ENCODE results near the gene CCDC134.

Gene CCDC134
- total RNA-seq, result 4.6 to 28.8 (median 18.3) reads per million in 17 experiments

DNA sequence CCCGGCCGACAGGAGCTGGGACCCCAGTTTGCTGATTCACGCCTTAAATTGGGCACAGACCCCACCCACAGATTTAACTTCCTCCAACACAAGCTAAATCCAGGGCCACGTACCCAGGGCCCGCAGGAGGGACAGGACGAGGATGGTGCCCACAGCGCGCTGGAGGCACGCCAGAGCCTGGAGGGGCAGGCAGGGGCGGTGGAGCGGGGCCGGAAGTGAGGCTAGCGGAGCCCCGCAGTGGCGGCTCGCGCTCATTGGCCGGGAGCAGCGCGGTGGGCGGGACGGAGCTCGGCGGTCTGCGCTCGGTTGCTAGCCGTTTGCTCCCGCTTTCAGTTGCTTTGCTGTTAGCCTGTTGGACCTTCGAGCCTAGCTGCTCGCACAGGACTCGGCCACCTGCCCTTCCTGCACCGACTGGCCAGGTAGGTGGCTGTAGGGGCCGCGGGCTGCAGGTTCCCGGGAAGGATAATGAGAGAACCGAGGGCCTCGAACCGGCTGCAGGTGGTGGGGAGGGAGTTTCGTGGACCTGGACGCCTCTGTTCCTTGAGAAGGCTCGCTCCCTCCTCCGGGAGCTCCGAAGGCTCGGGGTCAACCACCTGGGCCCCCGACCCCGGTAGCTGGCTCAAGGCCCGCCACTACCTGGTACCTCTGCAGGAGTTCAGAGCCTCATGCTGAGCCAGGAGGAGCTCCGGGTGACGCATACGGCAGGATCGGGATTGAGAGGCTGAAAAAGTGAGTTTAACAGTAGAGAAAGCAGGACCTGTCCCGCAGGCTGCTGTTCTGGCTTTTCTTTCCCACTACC lies at the start of gene CCDC134:
TSS of gene CCDC134 (plus strand) at position 332 of the 799 bp plus-strand sequence. CDS start 8,212 bp downstream, outside the sequence.
- DNase-seq, result peak; percentile 93 to 97 (median 96)

DNA sequence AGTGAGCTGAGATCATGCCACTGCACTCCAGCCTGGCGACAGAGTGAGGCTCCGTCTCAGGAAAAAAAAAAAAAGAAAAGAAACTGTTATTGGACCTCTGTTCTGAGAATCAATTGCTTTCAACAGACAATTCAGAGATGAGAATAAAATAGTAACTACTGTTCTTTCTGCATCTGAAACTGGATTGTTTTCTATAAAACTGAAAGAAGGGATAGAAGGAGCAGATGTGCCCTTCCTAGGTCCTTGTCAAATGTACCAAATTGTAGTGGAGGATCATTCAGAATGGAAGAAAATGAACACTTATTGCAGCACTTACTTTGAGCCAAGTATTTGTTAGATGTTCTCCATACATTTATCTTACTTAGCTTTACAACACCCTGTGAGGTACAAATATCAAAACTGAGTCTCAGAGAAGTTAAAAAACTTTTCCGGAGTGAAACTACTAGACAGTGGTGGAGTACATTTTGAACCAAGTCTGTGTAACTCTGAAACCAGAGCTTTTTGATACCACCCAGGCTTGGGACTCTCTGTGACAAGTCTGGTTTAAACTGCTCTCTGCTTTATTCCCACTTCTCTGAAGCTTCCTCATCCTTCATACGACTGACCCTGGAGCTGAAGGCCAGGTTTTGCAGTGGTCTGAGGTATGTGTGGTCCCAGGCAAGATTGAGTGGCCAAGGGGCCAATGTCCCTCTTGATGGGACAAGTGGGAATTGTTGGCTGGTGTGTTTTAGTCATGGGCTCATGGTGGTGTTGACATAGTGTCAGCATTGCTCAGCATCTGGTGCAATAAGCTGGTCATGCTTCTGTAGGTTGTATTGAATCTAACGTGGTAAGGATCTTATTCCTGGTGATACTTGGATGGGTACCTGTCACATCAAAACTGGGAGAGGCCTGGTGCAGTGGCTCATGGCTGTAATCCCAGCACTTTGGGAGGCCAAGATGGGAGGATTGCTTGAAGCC lies 48.2 kb upstream of the CCDC134 start:
- peak; percentile 53 to 69 (median 64) for DNase-seq

DNA sequence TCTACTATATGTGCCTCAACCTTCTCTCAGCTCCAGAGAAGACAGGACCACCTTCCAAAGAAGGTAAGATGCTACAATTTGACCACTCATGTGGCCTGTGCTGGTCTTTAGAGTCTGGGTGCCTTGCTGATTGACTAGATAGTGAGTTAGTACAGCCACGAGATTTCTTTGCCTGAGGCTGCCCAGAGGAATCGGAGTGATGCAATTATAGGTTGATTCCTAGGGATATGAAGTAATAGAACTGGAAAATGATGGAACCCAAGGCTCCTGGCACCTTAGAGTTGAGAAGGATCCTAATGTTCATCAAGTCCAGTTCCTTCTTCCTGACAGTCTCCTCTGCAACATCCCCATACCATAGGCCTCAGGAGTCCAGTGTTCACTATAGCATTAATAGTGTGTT lies 46.5 kb upstream of the CCDC134 start:
- DNase-seq, result no peak

DNA sequence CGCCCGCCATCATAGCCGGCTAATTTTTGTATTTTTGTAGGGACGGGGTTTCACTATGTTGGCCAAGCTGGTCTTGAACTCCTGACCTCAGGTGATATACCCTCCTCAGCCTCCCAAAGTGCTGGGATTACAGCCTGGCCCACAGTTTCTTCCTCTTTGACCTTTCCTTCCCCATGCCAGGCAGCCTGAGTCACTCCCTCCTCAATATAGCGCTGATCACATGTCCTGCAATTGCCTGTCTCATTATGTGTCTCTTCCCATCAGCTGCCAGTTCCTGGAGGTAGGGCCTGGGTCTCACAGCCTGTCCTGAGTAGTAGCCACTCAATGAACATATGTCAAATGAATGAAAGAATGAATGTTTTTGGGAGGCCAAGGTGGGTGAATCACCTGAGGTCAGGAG lies 43.0 kb upstream of the CCDC134 start:
- DNase-seq, result peak; percentile 54 to 72 (median 68)

DNA sequence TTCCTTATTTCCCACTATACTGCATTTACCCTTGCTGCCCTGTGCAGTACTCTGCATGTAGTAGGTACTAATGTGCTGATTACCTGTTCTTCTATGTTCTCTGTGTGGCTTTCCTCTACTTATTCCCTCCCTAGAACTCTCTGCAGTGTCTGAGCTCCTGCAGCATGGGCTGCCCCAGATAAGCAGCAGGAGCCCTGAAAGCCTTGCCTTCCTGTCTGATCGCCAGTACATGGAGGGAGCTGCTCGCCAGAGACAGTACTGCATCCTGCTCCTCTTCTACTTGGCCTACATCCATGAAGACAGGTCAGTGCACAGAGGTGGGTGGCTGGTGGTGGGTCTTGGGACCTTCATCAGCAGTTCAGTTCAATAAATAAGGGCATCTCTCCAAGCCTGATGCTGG lies 42.2 kb upstream of the CCDC134 start:
- no peak for DNase-seq

DNA sequence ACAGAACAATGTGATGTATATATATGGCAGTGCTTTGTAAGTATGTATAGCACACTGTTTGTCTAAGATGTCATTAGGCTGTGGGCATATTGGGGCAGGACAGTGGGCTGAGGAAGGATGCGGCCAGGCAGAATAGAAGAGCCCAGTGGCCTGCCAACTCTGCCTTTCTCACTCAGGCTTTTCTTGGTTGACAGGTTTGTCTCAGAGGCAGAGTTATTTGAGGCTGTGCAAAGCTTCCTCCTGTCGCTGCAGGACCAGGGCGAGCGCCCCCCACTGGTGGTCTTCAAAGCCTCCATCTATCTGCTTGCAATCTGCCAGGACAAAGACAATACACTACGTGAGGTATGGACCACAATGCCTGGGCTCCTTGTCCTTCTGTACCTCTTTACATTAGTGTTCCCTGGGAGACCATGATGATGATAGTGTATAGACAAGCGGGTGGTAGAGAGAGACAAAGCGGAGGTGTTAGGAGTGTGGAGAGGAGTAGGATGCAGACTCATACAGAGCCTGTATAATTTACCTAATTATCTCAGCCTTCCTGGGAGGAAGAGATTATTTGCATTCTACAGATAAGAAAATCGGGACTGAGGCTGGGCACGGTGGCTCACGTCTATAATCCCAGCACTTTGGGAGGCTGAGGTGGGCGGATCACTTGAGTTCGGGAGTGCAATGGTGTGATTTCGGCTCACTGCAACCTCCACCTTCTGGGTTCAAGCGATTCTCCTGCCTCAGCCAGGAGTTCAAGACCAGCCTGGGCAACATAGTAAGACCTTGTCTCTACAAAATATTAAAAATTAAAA lies 37.3 kb upstream of the CCDC134 start:
- DNase-seq, result peak in 3 of 4 experiments; percentile 32 to 64 (median 43)

DNA sequence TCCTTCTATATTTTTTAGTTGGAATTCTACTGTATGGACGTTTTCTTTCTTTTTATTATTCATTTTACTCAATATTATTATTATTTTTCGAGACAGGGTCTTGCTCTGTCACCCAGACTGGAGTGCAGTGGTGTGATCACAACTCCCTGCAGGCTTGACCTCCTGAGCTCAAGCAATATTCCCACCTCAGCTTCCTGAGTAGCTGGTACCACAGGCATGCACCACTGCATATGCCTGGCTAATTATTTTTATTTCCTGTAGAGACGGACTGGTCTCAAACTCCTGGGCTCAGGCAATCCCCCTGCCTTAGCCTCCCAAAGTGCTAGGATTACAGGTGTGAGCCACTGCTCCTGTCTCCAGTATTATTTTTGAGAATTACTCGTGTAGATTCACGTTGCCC lies 34.0 kb upstream of the CCDC134 start:
- DNase-seq, result no peak

DNA sequence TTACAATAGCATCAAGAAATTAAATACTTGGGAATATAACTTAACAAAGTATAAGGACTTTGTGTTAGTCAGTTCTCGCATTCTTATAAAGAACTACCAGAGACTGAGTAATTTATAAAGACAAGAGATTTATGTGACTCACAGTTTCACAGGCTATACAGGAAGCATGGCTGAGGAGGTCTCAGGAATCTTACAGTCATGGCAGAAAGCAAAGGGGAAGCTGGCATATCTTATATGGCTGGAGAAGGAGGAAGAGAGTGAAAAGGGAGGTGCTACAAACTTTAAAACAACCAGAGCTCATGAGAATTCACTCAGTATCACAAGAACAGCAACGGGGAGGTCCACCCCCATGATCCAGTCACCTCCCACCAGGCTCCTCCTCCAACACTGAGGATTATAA lies 32.0 kb upstream of the CCDC134 start:
- DNase-seq, result peak; percentile 81 to 94 (median 87)

GRCh38 chr22:41770715-41771468 lies 29.6 kb upstream of the CCDC134 start:
- peak; percentile 28 to 65 (median 61) for DNase-seq

- no peak for DNase-seq
Measured at GRCh38 chr22:41772198-41772597, 28.3 kb upstream of the CCDC134 start.

- DNase-seq, result peak in 2 of 4 experiments; percentile 34 to 44
Measured at GRCh38 chr22:41772645-41773044, 27.8 kb upstream of the CCDC134 start.

DNA sequence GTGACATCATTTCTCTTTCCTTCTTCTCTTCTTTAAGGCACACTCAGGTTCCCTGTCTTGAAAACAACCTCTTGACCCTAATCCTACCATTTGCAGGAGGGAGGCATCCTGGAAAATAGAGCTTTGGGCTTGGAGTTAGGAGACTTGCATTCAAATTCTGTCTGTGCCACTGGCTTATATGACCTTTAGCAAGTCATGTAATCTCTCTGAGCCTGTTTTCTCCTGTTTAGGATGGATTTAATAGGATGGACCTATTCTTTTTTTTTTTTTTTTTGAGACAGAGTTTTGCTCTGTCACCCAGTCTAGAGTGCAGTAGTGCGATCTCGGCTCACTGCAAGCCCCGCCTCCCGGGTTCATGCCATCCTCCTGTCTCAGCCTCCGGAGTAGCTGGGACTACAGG lies 25.1 kb upstream of the CCDC134 start:
- DNase-seq, result no peak

- peak in 1 of 4 experiments; percentile 11 for DNase-seq
Measured at GRCh38 chr22:41775976-41776375, 24.5 kb upstream of the CCDC134 start.

- no peak for DNase-seq
Measured at GRCh38 chr22:41776381-41776780, 24.1 kb upstream of the CCDC134 start.

DNA sequence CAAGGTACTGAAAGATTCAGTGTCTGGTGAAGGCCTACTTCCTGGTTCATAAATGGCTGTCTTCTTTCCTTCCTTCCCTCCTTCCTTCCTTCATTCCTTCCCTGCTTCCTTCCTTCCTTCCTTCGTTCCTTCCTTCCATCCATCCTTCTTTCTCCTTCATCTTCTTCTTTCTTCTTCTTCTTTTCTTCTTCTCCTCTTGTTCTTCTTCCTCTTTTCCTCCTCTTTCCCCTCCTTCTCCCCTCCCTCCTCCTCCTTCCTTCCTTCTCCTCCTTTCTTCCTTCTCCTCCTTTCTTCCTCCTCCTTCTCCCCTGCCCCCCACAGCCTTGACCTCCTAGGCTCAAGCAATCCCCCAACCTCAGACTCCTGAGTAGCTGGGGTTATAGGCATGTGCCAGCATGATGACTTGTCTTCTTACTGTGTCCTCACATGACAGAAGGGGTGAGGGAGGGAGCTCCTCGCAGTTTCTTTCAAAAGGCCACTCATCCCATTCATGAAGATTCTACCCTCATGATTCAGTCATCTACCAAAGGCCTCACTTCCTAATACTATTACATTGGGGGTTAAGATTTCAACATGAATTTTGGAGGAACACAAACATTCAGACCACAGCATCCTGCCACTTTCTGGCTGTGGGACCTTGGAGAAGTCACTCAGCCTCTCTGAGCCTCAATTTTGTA lies 22.6 kb upstream of the CCDC134 start:
- DNase-seq, result peak; percentile 79 to 94 (median 85)

- peak in 1 of 4 experiments; percentile 45 for DNase-seq
Measured at GRCh38 chr22:41779929-41780505, 20.5 kb upstream of the CCDC134 start.

DNA sequence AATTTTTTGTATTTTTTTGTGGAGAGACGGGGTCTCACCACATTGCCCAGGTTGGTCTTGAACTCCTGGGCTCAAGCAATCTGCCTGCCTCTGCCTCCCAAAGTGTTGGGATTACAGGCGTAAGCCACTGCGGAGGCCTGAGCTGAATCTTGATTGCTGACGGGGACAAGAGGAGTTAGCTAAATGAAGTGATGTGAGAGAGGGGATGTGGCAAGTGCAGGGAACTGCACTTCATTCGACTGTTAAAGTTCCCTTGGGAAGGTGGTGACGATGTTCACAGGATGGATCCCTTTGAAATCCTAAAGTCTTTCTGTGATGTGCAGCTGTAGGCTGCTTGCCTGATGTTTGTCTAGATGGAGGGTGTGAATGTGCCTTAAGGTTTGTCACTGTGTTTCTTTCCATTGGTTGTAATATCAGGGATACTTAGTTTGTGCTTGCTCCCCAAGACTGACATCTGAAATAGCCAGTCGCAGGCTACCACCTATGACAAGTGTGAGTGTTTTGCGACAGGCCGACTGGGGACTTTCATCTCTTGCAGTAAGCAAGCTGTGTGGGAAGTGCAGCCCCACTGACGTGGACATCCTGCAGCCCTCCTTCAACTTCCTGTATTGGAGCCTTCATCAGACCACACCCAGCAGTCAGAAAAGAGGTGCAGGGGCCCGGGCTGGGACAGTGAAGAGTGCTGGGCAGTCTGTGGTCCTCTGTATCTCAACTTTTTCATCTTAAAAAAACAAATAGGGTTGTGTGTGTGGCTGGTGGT lies 19.6 kb upstream of the CCDC134 start:
- peak; percentile 92 to 98 (median 96) for DNase-seq

DNA sequence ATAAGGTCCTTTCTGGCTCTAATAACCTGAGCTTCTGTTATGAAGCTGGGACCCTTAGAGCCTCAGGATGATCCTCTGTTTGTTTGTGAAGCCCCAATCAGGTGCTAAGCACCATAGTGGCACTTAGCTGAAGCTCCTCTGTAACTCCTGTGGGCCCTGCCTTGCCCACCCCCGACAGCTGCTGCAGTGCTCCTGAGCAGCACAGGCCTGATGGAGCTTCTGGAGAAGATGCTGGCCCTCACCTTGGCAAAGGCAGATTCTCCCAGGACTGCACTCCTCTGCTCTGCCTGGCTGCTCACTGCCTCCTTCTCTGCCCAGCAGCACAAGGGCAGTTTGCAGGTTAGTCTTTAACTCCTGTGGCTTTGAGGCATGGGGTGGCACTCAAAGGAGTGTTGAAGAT lies 19.0 kb upstream of the CCDC134 start:
- DNase-seq, result peak in 1 of 4 experiments; percentile 27

DNA sequence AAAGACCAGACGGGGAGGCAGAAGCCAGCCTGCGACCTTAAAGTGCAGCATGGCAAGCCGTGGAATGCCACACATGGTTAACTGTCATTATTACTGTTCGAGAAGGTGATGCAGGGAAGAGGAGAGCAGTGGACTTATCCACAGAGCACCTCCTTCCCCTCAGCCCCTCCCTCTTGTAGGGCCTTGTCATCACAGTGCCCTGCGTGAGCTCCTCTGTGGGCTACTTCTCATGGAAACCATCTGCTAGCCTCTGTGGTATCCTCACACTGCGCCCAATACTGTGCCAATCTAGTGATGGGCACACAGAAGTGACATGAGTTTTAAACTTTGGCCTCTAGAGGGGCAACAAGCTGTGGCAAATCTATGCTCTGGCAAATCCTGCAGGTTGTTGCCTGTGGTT lies 18.2 kb upstream of the CCDC134 start:
- peak in 3 of 4 experiments; percentile 35 to 43 (median 37) for DNase-seq

DNA sequence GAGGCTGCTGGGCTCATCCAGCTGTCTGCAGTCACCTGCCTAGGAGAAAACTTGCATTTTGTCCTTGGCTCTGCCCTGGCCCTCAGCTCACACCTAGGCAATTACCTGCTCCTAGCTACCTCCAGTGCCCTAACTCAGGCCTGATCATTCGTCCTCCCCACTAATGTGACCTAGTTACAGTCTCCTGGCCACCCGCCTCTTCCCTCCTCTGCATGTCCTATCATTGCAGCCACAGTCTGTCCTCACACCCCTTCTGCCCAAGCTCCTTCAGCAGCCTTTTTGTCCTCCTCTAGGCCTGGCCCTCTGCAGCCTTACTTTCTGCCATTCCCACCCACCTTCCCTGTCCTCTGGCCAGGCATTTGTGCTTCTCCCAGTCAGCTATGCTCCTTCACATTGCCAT lies 17.7 kb upstream of the CCDC134 start:
- peak in 1 of 4 experiments; percentile 34 for DNase-seq
